Gastrocnemius medialis (tissue), 4 donors: ENCODE data around the gene DLEC1.

Source experiments
- POLR2A ChIP-seq, 2 donors: fragments of 450-650 bp; IDR thresholded peaks; one replicate each; pipeline ENCODE4 v1.6.1; 2017; ENCODE audit warnings: antibody characterized with exemption in 2 of 2, mild to moderate bottlenecking in 2 of 2, moderate library complexity in 2 of 2
- TF ChIP-seq, protein P1 (sequence below), 5 experiments: fragments of 450-650 bp in 3 of 5; fragments of 200-600 bp in 2 of 5; sonication (generic) in 2 of 5; IDR thresholded peaks in 4 of 5; conservative IDR thresholded peaks in 1 of 5; 1 replicate in 4 of 5; 2 replicates in 1 of 5; pipeline ENCODE4 v1.5.1; 2016 to 2019; ENCODE audit warnings: antibody characterized with exemption in 5 of 5, mild to moderate bottlenecking in 3 of 5, moderate library complexity in 3 of 5

DNA sequence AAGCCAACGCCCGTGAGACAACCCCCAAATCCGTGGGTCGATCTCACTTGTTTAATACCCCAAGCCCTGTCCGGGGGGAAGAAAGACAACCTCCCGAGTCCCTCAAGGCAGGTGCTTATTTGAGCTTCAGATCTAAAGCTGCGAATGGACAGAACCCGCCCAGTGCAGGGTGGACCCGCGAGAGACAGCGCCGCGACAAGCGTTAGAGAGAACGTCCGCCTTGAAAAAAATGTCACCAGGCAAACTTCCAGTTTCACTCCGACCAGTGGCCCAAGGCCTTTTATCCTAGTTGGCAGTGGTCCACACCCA is 125.6 kb downstream of the DLEC1 start:
- TF ChIP-seq, protein P1, sequence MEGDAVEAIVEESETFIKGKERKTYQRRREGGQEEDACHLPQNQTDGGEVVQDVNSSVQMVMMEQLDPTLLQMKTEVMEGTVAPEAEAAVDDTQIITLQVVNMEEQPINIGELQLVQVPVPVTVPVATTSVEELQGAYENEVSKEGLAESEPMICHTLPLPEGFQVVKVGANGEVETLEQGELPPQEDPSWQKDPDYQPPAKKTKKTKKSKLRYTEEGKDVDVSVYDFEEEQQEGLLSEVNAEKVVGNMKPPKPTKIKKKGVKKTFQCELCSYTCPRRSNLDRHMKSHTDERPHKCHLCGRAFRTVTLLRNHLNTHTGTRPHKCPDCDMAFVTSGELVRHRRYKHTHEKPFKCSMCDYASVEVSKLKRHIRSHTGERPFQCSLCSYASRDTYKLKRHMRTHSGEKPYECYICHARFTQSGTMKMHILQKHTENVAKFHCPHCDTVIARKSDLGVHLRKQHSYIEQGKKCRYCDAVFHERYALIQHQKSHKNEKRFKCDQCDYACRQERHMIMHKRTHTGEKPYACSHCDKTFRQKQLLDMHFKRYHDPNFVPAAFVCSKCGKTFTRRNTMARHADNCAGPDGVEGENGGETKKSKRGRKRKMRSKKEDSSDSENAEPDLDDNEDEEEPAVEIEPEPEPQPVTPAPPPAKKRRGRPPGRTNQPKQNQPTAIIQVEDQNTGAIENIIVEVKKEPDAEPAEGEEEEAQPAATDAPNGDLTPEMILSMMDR (IDR thresholded peaks at IDR 0.05 in 4 of 5, conservative IDR thresholded peaks at IDR 0.05 in 1 of 5): no peak
- peak in 1 of 2 donors; percentile 33 for TF ChIP-seq POLR2A (IDR thresholded peaks at IDR 0.05)
